Muscle layer of duodenum (tissue), 2 donors: ENCODE data around the gene CD5L.

Experiments
- H3K27ac ChIP-seq: one replicate; pipeline ENCODE4 v1.7.0; 2013; ENCODE audit warnings: mild to moderate bottlenecking, low read length
- H3K27me3 ChIP-seq: one replicate; pipeline ENCODE4 v1.7.0; 2013; ENCODE audit warnings: low read depth, mild to moderate bottlenecking, control low read depth, low read length
- H3K36me3 ChIP-seq, 2 donors: one replicate each; pipeline ENCODE4 v1.7.0; 2013; ENCODE audit warnings: low read length in 2 of 2, control low read depth in 1 of 2, mild to moderate bottlenecking in 1 of 2; ENCODE audit not compliant: insufficient read depth in 2 of 2, control insufficient read depth in 1 of 2
- H3K4me1 ChIP-seq, 2 donors: one replicate each; pipeline ENCODE4 v1.7.0; 2013; ENCODE audit warnings: low read length in 2 of 2, mild to moderate bottlenecking in 2 of 2, control low read depth in 1 of 2, moderate library complexity in 1 of 2; ENCODE audit not compliant: insufficient read depth in 2 of 2, control insufficient read depth in 1 of 2
- H3K4me3 ChIP-seq, 2 donors: one replicate each; pipeline ENCODE4 v1.7.0; 2013; ENCODE audit warnings: low read length in 2 of 2, low read depth in 1 of 2, mild to moderate bottlenecking in 1 of 2
- H3K9me3 ChIP-seq, 2 donors: one replicate each; pipeline ENCODE4 v1.7.0; 2013; ENCODE audit warnings: low read length in 2 of 2, control low read depth in 1 of 2, mild to moderate bottlenecking in 1 of 2; ENCODE audit not compliant: control insufficient read depth in 1 of 2
- donor health status: healthy.

CD5L gene

DNA sequence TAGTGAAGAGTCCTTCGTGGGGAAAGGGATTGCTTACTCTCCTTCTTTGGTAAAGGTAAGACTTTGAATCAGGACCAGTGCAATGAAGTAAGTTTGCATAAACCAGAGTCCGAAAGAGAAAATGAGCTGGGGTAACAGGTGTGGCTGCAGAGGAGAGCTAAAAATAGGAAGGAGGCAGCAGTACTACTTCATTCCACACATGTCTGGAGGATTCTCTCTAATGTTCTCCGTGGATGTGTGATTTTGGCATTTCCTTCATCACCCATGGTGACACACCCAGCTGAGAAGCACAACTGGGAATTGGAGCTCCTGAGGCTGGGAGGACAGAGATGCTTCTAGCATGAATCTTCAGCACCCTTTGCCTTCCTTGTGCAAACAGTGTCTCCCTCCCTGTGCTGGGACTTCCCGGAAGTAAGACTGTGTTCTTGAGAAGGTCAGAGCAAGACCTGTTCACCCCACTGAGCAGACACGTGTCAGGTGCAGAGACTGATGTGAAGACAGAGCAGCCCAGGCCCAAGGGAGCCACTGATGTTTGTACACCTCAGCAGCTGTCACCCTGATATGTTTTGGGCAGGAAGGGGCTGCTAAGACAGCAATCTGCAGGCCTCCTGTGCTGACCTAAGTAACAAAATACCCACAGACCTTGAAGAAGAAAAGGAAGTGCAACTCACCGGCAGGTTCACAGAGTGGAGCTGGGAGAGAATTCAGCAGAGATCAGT, 35.0 kb downstream of the CD5L start:
- H3K27me3 ChIP-seq: no peaks in the 10 kb centered on the region
- no peak overlapping the region for H3K4me3 ChIP-seq
- no peaks in the 10 kb centered on the region for H3K36me3 ChIP-seq
- no peaks in the 10 kb centered on the region for H3K4me1 ChIP-seq
- H3K27ac ChIP-seq: no peak overlapping the region
- peaks cover 0 to 2% of the 10 kb centered on the region in 2 donors for H3K9me3 ChIP-seq

- H3K36me3 ChIP-seq: no peaks in the 10 kb centered on the region
Measured at GRCh38 chr1:157803851-157804250, 37.8 kb downstream of the CD5L start.

GRCh38 chr1:157799996-157800395, 41.6 kb downstream of the CD5L start:
- Histone ChIP-seq H3K27ac (no peak overlapping the region), H3K27me3 (no peaks in the 10 kb centered on the region), H3K36me3 (no peaks in the 10 kb centered on the region), H3K4me1 (no peaks in the 10 kb centered on the region), H3K9me3 (no peaks in the 10 kb centered on the region), H3K4me3 (no peak overlapping the region)

More at GRCh38 chr1:157803851-157804250, 37.8 kb downstream of the CD5L start:
- Histone ChIP-seq H3K4me1 (no peaks in the 10 kb centered on the region), H3K27me3 (no peaks in the 10 kb centered on the region), H3K9me3 (no peaks in the 10 kb centered on the region), H3K27ac (no peak overlapping the region), H3K4me3 (no peak overlapping the region)

GRCh38 chr1:157798211-157798610, 43.4 kb downstream of the CD5L start:
- Histone ChIP-seq H3K27ac (no peak overlapping the region), H3K9me3 (peaks cover 0 to 8% of the 10 kb centered on the region in 2 donors), H3K4me3 (no peak overlapping the region), H3K36me3 (no peaks in the 10 kb centered on the region), H3K27me3 (no peaks in the 10 kb centered on the region), H3K4me1 (no peaks in the 10 kb centered on the region)

DNA sequence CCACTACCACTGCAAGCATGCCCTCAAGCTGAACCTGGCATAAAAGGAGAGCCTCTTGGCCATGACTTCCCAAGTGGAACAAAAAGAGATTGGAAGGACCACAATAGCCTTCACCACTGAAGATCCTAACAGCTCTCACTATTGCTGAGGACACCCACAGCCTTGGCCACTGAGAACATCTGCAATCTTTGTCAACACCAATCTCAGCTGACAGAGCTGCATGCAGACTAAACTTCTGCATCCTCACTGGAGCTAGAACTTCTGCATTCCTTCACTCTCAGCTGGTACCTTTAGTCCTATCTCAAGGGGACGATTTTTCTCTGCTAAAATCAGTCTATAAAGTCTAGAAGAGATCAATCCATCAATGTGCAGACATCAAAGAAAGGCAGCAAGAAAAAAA, 56.4 kb downstream of the CD5L start:
- Histone ChIP-seq H3K27me3 (no peaks in the 10 kb centered on the region), H3K36me3 (no peaks in the 10 kb centered on the region), H3K4me3 (no peak overlapping the region), H3K27ac (no peak overlapping the region), H3K9me3 (no peaks in the 10 kb centered on the region), H3K4me1 (no peaks in the 10 kb centered on the region)

- no peaks in the 10 kb centered on the region for H3K9me3 ChIP-seq
- no peaks in the 10 kb centered on the region for H3K27me3 ChIP-seq
- no peaks in the 10 kb centered on the region for H3K36me3 ChIP-seq
- H3K4me3 ChIP-seq: no peak overlapping the region
- H3K4me1 ChIP-seq: no peaks in the 10 kb centered on the region
- H3K27ac ChIP-seq: no peak overlapping the region
Measured at GRCh38 chr1:157784801-157785200, 56.8 kb downstream of the CD5L start.

DNA sequence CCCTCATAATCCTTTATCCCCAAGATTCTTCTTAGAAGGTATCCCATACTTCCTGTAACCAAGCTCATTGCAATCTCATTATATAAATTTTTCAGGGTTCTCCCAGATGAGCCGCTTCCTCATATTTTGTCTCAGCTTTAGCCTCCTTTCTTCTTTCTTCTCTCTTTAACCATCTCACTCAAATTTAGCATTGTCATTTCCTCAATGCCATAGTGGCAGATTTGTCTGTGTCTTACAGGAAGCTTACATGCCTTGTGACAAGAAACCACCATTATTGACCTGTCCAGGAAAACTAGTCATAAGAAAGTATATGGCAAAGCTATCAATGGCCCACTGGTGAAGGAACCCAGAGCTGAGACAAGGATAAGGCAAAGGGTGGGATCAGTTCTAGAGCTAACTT, 58.7 kb downstream of the CD5L start:
- H3K36me3 ChIP-seq: no peaks in the 10 kb centered on the region
- no peak overlapping the region for H3K4me3 ChIP-seq
- H3K27ac ChIP-seq: no peak overlapping the region
- no peaks in the 10 kb centered on the region for H3K4me1 ChIP-seq
- H3K9me3 ChIP-seq: no peaks in the 10 kb centered on the region
- no peaks in the 10 kb centered on the region for H3K27me3 ChIP-seq

DNA sequence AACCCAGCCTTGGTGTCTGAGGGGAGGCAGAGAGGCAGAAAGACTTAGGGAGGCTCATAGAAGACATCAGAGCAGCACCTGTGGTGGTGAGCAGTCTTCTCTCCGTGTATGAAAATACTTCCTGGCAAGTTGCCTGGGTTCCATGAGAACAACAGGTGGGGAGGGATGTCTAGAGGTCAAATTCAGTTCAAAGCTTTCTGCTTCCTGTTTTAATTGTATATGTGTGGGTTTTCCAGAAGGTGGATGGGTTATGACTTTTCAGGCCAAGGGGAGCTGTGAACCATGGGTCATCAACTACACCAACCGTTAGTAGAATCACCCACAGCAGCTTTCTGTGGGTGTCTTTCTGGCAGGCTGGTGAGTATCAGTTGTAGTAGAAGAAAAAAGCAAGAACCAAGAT, 60.6 kb downstream of the CD5L start:
- H3K27ac ChIP-seq: no peak overlapping the region
- H3K27me3 ChIP-seq: no peaks in the 10 kb centered on the region
- H3K4me3 ChIP-seq: no peak overlapping the region
- H3K9me3 ChIP-seq: no peaks in the 10 kb centered on the region
- no peaks in the 10 kb centered on the region for H3K4me1 ChIP-seq
- H3K36me3 ChIP-seq: no peaks in the 10 kb centered on the region
